DND-41 (cell line): ENCODE results near the gene NEAT1.

Experiments used
- EZH2 ChIP-seq: IDR thresholded peaks from 3 replicates; pipeline ENCODE4 v1.6.1; 2012; ENCODE audit warnings: borderline replicate concordance, low read depth, mild to moderate bottlenecking, moderate library complexity, low read length, inconsistent platforms; ENCODE audit not compliant: severe bottlenecking
- TF ChIP-seq, protein P1 (sequence below): IDR thresholded peaks from 2 replicates; pipeline ENCODE4 v1.5.1; 2012; ENCODE audit warnings: borderline replicate concordance, low read length, moderate library complexity, mild to moderate bottlenecking; ENCODE audit not compliant: poor library complexity, severe bottlenecking; ENCODE audit errors: extremely low read depth

GRCh38 chr11:65445101-65445603 lies 22.6 kb downstream of the NEAT1 start:
- TF ChIP-seq EZH2: no peak
- TF ChIP-seq, protein P1, sequence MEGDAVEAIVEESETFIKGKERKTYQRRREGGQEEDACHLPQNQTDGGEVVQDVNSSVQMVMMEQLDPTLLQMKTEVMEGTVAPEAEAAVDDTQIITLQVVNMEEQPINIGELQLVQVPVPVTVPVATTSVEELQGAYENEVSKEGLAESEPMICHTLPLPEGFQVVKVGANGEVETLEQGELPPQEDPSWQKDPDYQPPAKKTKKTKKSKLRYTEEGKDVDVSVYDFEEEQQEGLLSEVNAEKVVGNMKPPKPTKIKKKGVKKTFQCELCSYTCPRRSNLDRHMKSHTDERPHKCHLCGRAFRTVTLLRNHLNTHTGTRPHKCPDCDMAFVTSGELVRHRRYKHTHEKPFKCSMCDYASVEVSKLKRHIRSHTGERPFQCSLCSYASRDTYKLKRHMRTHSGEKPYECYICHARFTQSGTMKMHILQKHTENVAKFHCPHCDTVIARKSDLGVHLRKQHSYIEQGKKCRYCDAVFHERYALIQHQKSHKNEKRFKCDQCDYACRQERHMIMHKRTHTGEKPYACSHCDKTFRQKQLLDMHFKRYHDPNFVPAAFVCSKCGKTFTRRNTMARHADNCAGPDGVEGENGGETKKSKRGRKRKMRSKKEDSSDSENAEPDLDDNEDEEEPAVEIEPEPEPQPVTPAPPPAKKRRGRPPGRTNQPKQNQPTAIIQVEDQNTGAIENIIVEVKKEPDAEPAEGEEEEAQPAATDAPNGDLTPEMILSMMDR: no peak
